Rectal smooth muscle tissue (tissue), 1 donor: ENCODE data around the gene ATP5F1B.

Experiments used
- H3K27ac ChIP-seq: one replicate; pipeline ENCODE4 v1.7.0; 2013; ENCODE audit warnings: low read depth, low read length, inconsistent platforms
- H3K27me3 ChIP-seq: one replicate; pipeline ENCODE4 v1.7.0; 2013; ENCODE audit warnings: low read length; ENCODE audit not compliant: control insufficient read depth, insufficient read depth
- H3K36me3 ChIP-seq: one replicate; pipeline ENCODE4 v1.7.0; 2013; ENCODE audit warnings: low read length; ENCODE audit not compliant: control insufficient read depth, insufficient read depth
- H3K4me1 ChIP-seq: one replicate; pipeline ENCODE4 v1.7.0; 2013; ENCODE audit warnings: low read length; ENCODE audit not compliant: control insufficient read depth, insufficient read depth
- H3K4me3 ChIP-seq: one replicate; pipeline ENCODE4 v1.7.0; 2013; ENCODE audit warnings: low read length
- H3K9ac ChIP-seq: one replicate; pipeline ENCODE4 v1.7.0; 2013; ENCODE audit warnings: low read length

ATP5F1B gene

DNA sequence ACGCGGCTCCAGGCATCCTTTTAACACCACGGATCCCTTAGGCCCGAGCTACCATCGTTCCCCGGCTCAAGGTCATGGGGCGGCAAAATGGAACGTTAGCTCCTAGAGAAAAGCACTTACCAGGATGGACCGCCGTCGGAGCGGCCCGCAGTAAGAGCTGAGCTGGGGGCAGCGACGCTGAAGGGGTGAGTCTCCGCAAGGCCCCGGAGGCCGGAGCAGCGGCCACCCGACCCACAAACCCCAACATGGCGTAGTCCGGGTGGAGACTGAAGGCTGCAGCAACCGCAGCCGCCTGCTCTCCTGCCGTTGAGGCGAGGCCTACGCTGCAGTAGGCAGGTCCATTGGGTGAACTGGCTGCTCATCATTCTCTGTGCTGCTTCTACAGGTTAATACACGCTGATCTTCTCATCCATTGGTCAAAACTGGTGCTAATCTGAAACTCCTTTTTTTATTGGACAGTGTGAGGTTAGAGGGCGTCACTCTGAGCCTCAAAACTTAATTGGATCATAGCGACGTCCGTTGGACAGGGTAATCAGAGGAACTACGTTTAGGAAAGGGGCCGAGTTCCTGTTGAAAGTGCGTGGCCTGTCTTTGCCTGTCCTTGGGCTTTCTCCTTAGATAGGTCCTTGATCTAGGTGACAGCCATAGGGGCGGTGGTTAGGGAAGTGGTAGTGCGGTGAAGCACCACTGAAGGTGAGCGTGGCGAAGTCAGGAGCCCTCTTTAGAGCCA lies at the start of gene ATP5F1B:
ATP5F1B (minus strand) TSS at position 268 of the 730 bp plus-strand sequence; CDS start at position 247, 21 bp downstream.
- Histone ChIP-seq H3K27ac (peak within 1 kb of the TSS; percentile 99), H3K27me3 (no peaks in the 10 kb centered on the region), H3K9ac (peak within 1 kb of the TSS; percentile 98), H3K4me3 (peak within 1 kb of the TSS; percentile 100), H3K36me3 (peaks cover 30% of the 10 kb centered on the region), H3K4me1 (peaks cover 6% of the 10 kb centered on the region)

DNA sequence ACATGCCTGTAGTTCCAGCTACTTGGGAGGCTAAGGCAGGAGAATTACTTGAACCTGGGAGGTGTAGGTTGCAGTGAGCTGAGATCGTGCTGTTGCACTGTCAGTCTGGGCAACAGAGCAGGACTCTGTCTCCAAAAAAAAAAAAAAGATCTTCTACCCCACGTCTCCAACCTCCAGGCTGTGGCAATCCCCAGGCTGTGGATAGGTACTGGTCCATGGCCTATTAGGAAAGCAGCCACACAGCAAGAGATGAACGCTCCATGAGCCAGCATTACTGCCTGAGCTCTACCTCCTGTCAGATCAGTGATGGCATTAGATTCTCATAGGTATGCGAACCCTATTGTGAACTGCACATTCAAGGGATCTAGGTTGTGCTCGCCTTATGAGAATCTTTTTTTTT lies 48.4 kb upstream of the ATP5F1B start:
- H3K4me3 ChIP-seq = no peak overlapping the region
- H3K27ac ChIP-seq = no peak overlapping the region
- no peak overlapping the region for H3K9ac ChIP-seq
- H3K27me3 ChIP-seq = no peaks in the 10 kb centered on the region
- no peaks in the 10 kb centered on the region for H3K4me1 ChIP-seq
- no peaks in the 10 kb centered on the region for H3K36me3 ChIP-seq

- H3K27ac ChIP-seq = peak overlapping the region; percentile 83
- H3K27me3 ChIP-seq = no peaks in the 10 kb centered on the region
- H3K4me3 ChIP-seq = peak overlapping the region; percentile 70
- H3K9ac ChIP-seq = peak overlapping the region; percentile 2
- no peaks in the 10 kb centered on the region for H3K36me3 ChIP-seq
- H3K4me1 ChIP-seq = peaks cover 8% of the 10 kb centered on the region
These were observed 43.0 kb upstream of the ATP5F1B start for GRCh38 chr12:56688846-56689109.

DNA sequence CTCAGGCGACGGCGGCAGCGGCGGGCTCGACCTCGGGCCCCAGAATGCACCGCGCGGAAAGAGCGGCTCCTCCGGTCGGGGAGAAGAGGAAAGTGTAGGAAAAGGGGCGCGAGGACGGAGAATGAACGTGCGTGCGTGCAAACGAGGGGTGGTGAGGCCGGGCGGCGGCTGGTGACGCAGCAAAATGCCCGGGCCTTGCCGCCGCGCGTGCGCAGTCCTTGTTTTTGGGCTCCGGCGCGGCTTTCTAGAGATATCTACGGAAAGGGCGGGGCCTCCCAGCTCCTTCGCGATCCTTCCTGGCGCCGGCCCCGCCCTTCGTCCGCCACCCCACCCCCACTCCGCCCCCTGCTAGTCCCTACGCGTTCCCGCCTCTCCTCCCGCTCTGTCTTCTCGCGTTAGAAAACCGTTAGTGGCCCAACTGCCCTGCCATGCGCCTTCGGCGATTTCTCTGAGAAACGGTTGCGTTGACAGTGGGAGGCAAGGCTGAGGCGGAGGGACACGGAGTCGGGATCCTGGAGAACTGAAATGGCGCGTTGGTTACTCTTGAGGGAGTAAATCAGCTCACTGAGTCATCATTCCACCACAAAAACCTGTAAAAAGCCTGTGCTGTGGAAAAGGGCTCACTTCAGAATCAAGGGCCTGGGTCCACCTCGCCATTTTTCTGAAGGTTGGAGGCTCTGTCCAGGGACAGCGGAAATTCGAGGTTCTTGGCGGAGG lies 42.5 kb upstream of the ATP5F1B start, which contains the start of gene PTGES3:
PTGES3 (minus strand) TSS at position 156 of the 717 bp plus-strand sequence. CDS start 285 bp downstream, outside the sequence.
- Histone ChIP-seq H3K27me3 (no peaks in the 10 kb centered on the region), H3K9ac (peak within 1 kb of the TSS; percentile 97), H3K27ac (peak within 1 kb of the TSS; percentile 99), H3K4me3 (peak within 1 kb of the TSS; percentile 94), H3K36me3 (no peaks in the 10 kb centered on the region), H3K4me1 (peaks cover 8% of the 10 kb centered on the region)

- peak overlapping the region; percentile 99 for H3K27ac ChIP-seq
- H3K4me3 ChIP-seq = peak overlapping the region; percentile 94
- peak overlapping the region; percentile 97 for H3K9ac ChIP-seq
- H3K4me1 ChIP-seq = peaks cover 8% of the 10 kb centered on the region
- H3K36me3 ChIP-seq = no peaks in the 10 kb centered on the region
- H3K27me3 ChIP-seq = no peaks in the 10 kb centered on the region
These were observed 41.7 kb upstream of the ATP5F1B start for GRCh38 chr12:56687223-56688128.

- Histone ChIP-seq H3K9ac (no peak overlapping the region), H3K4me1 (peaks cover 8% of the 10 kb centered on the region)
These were observed 39.1 kb upstream of the ATP5F1B start for GRCh38 chr12:56684745-56685359.

DNA sequence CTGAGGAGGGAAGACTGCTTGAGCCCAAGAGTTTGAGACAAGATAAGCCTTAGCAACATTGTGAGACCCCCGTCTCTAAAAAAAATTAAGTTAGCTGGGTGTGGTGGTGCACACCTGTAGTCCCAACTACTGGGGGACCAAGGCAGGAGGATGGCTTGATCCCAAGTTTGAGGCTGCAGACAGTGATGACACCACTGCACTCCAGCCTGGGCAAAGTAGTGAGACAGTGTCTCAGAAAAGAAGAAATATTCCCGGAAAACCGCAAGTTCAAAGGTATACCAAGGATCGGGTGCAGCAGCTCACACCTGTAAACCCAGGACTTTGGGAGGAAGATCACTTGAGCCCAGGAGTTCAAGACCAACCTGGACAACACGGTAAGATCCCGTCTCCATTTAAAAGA lies 36.5 kb upstream of the ATP5F1B start:
- no peak overlapping the region for H3K4me3 ChIP-seq
- H3K27me3 ChIP-seq = no peaks in the 10 kb centered on the region
- H3K9ac ChIP-seq = no peak overlapping the region
- peaks cover 5% of the 10 kb centered on the region for H3K36me3 ChIP-seq
- H3K27ac ChIP-seq = no peak overlapping the region
- H3K4me1 ChIP-seq = peaks cover 3% of the 10 kb centered on the region

More at GRCh38 chr12:56684745-56685359, 39.1 kb upstream of the ATP5F1B start:
- Histone ChIP-seq H3K27ac (peak overlapping the region; percentile 3), H3K4me3 (peak overlapping the region; percentile 56), H3K27me3 (no peaks in the 10 kb centered on the region), H3K36me3 (peaks cover 5% of the 10 kb centered on the region)

DNA sequence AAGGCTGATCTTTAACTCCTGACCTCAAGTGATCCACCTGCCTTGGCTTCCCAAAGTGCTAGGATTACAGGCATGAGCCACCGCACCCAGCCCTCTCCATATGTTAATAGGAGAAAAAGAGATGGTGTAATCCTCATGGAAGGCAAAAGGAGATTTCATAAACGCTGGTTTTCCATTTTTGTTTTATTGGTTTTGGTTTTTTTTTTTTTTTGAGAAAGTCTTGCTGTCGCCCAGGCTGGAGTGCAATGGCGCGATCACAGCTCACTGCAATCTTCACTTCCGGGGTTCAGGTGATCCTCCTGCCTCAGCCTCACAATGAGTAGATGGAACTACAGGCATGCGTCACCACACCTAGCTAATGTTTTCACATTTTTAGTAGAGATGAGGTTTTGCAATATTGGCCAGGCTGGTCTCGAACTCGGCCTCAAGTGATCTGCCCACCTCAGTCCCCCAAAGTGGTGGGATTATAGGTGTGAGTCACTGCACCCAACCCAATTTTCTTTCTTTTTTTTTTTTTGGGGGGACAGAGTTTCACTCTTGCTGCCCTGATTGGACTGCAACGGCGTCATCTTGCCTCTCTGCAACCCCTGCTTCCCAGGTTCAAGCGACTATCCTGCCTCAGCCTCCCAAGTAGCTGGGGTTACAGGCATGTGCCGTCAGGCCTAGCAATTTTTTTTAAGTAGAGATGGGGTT lies 34.2 kb upstream of the ATP5F1B start:
- H3K4me1 ChIP-seq = peaks cover 3% of the 10 kb centered on the region
- H3K9ac ChIP-seq = no peak overlapping the region
- no peaks in the 10 kb centered on the region for H3K27me3 ChIP-seq
- H3K36me3 ChIP-seq = peaks cover 5% of the 10 kb centered on the region
- no peak overlapping the region for H3K4me3 ChIP-seq
- no peak overlapping the region for H3K27ac ChIP-seq

- Histone ChIP-seq H3K4me1 (no peaks in the 10 kb centered on the region), H3K9ac (no peak overlapping the region), H3K36me3 (peaks cover 5% of the 10 kb centered on the region), H3K27me3 (no peaks in the 10 kb centered on the region), H3K27ac (no peak overlapping the region), H3K4me3 (no peak overlapping the region)
These were observed 33.1 kb upstream of the ATP5F1B start for GRCh38 chr12:56678852-56679251.

- Histone ChIP-seq H3K9ac (no peak overlapping the region), H3K4me3 (no peak overlapping the region), H3K4me1 (no peaks in the 10 kb centered on the region), H3K36me3 (peaks cover 5% of the 10 kb centered on the region), H3K27ac (no peak overlapping the region), H3K27me3 (no peaks in the 10 kb centered on the region)
These were observed 31.9 kb upstream of the ATP5F1B start for GRCh38 chr12:56677680-56678079.

GRCh38 chr12:56676851-56677580 lies 31.2 kb upstream of the ATP5F1B start:
- Histone ChIP-seq H3K27me3 (no peaks in the 10 kb centered on the region), H3K36me3 (peaks cover under 1% of the 10 kb centered on the region), H3K4me3 (no peak overlapping the region), H3K9ac (no peak overlapping the region), H3K4me1 (no peaks in the 10 kb centered on the region), H3K27ac (no peak overlapping the region)
